Tibial nerve (tissue), 4 donors: ENCODE data around the gene COBLL1. TPM values are rescaled to one million over a fixed set of nuclear protein-coding genes. Genes with fewer than 3 reads are reported as not detected.

Experiments used
- DNase-seq, 2 donors: peaks; one replicate each; pipeline ENCODE4 v3.0.0-alpha.2; 2019; ENCODE audit warnings: low spot score in 2 of 2
- H3K27ac ChIP-seq, 4 donors: fragments of 200-600 bp; sonication (generic) in 3 of 4; one replicate each; pipeline ENCODE4 v1.5.1; 2017 to 2019; ENCODE audit warnings: mild to moderate bottlenecking in 1 of 4
- H3K27me3 ChIP-seq, 2 donors: fragments of 200-600 bp; sonication (generic) in 1 of 2; one replicate each; pipeline versions ENCODE4 v1.5.1 to v1.6.0; 2017 to 2019
- H3K36me3 ChIP-seq, 3 donors: fragments of 200-600 bp; sonication (generic); one replicate each; pipeline ENCODE4 v1.5.1; 2018 to 2019
- H3K4me1 ChIP-seq, 4 donors: fragments of 200-600 bp; sonication (generic) in 3 of 4; one replicate each; pipeline ENCODE4 v1.5.1; 2017 to 2019
- H3K4me3 ChIP-seq, 4 donors: fragments of 200-600 bp; sonication (generic) in 3 of 4; one replicate each; pipeline ENCODE4 v1.5.1; 2017 to 2019; ENCODE audit warnings: mild to moderate bottlenecking in 1 of 4, moderate library complexity in 1 of 4
- H3K9me3 ChIP-seq, 4 donors: fragments of 200-600 bp; sonication (generic) in 3 of 4; one replicate each; pipeline ENCODE4 v1.5.1; 2017 to 2019
- EP300 ChIP-seq, 2 donors: sonication (generic); formaldehyde crosslinking; IDR thresholded peaks; one replicate each; pipeline ENCODE4 v1.6.1; 2017; ENCODE audit warnings: antibody characterized with exemption in 2 of 2, mild to moderate bottlenecking in 1 of 2
- POLR2A ChIP-seq, 2 donors: fragments of 450-650 bp; IDR thresholded peaks; one replicate each; pipeline ENCODE4 v1.6.1; 2017; ENCODE audit warnings: antibody characterized with exemption in 2 of 2, mild to moderate bottlenecking in 2 of 2, moderate library complexity in 2 of 2
- WGBS, 2 donors: methylation state at CpG; one replicate each; pipeline ENCODE4 v1.1.5; 2018; 5-methylcytosine and 5-hydroxymethylcytosine counted together
- total RNA-seq, 4 donors: library from RNA; depleted of rRNA; stranded (reverse); fragments of >200 nt; gene quantifications; one replicate each; pipeline ENCODE4 v1.1.0, GENCODE V29; 2016
- TF ChIP-seq, protein P1 (sequence below), 5 experiments: fragments of 200-600 bp in 3 of 5; fragments of 450-650 bp in 2 of 5; sonication (generic) in 3 of 5; IDR thresholded peaks; one replicate each; pipeline ENCODE4 v1.5.1; 2016 to 2019; ENCODE audit warnings: antibody characterized with exemption in 5 of 5, mild to moderate bottlenecking in 3 of 5, moderate library complexity in 2 of 5

COBLL1 gene
- total RNA-seq, 4 donors from 2014 or later = 117 to 190 (median 146) TPM

DNA sequence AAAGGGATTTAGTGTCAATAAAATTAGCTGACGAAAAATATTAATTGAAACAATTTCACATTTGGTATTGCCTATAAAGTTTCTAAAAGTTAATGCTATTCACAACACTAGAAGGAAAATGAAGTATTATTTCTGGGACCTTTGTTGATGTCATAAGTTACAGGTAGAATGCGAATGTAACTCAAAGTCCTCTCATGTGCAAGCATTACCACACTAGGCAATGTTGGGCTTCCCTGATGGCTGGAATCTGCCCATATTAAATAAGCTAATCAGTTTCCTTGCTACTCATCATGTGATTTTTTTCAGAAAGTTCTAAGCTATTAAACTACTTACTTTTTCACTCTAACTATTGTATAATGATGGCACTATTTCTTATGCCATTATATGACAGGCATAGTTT lies 44.6 kb downstream of the COBLL1 start:
- Histone ChIP-seq H3K27ac (peak overlapping the region in 2 of 4 donors; percentile 65 to 76), H3K4me1 (peaks cover 0 to 75% (median 10%) of the 10 kb centered on the region in 4 donors), H3K27me3 (no peaks in the 10 kb centered on the region), H3K9me3 (no peaks in the 10 kb centered on the region), H3K36me3 (no peaks in the 10 kb centered on the region), H3K4me3 (no peak overlapping the region)
- WGBS, 2 donors = 94 to 97% methylated on average over 2 of the region's 2 CpGs
- TF ChIP-seq, protein P1, sequence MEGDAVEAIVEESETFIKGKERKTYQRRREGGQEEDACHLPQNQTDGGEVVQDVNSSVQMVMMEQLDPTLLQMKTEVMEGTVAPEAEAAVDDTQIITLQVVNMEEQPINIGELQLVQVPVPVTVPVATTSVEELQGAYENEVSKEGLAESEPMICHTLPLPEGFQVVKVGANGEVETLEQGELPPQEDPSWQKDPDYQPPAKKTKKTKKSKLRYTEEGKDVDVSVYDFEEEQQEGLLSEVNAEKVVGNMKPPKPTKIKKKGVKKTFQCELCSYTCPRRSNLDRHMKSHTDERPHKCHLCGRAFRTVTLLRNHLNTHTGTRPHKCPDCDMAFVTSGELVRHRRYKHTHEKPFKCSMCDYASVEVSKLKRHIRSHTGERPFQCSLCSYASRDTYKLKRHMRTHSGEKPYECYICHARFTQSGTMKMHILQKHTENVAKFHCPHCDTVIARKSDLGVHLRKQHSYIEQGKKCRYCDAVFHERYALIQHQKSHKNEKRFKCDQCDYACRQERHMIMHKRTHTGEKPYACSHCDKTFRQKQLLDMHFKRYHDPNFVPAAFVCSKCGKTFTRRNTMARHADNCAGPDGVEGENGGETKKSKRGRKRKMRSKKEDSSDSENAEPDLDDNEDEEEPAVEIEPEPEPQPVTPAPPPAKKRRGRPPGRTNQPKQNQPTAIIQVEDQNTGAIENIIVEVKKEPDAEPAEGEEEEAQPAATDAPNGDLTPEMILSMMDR (IDR thresholded peaks at IDR 0.05) = no peak
- TF ChIP-seq EP300 (IDR thresholded peaks at IDR 0.05) = no peak
- no peak for TF ChIP-seq POLR2A (IDR thresholded peaks at IDR 0.05)
- DNase-seq = no peak

DNA sequence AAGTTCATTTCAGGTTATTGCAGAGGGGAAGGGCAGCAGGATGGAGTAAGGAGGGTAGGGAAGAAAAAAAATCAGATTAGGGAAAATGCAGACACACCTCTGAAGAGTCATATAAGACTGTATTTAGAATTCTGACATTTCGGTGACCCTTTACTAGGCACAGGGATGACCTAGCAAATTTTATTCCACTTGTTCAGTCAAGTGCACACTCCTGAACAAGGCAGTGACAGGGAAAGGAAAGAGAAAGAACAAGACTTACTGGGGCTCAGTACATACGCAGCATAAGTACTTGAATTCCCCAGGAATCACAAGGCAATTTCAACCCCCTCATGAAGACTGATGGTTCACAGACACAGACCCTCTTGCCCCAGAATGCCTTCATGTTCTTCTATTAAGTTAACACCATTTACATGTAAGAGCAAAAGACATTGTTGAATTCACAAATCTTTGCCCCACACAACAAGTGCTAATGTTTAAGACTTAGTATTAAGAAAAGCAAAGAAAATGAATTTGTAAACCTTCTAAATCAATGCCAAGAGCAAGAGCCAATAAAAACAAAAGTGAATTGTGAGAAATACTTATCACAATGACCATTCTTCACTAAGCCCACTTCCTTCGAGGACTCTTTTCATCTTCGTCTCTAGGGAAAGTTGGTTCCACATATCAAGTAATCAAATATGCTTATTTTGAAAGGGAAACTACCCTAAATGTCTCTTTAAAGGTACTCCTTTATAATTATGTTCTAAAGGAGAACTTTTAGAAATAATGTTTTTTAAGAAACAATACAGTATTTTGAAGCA lies 47.0 kb downstream of the COBLL1 start:
- no peaks in the 10 kb centered on the region for H3K27me3 ChIP-seq
- H3K36me3 ChIP-seq = no peaks in the 10 kb centered on the region
- peak overlapping the region; percentile 37 to 85 (median 62) for H3K27ac ChIP-seq
- H3K4me3 ChIP-seq = no peak overlapping the region
- no peaks in the 10 kb centered on the region for H3K9me3 ChIP-seq
- TF ChIP-seq, protein P1 (IDR thresholded peaks at IDR 0.05) = no peak
- TF ChIP-seq POLR2A (IDR thresholded peaks at IDR 0.05) (no peak), EP300 (IDR thresholded peaks at IDR 0.05) (no peak)
- peaks cover 0 to 74% (median 7%) of the 10 kb centered on the region in 4 donors for H3K4me1 ChIP-seq
- DNase-seq = no peak
- WGBS, 2 donors = 41 to 42% methylated on average over 4 of the region's 4 CpGs

DNA sequence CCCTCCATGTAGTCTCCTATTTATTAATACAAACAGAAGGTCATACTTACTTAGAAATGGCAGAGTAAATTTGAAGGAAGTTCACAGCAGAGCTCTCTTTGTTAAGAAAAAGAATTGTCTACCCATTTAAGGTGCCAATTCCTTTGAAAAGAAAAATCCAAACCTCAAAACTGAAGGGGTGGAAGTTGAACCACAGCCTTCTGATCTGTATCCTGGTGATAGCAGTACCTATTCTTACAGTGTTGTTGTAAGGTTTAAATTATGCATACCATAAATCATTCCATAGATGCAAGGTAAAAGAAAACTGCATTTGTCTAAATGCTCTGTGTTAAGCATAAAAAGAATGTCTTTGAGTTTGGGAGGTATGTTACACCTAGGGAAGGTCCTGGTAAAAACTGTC lies 47.6 kb downstream of the COBLL1 start:
- Histone ChIP-seq H3K4me3 (no peak overlapping the region), H3K4me1 (peaks cover 0 to 72% (median 4%) of the 10 kb centered on the region in 4 donors), H3K9me3 (no peaks in the 10 kb centered on the region), H3K36me3 (no peaks in the 10 kb centered on the region), H3K27ac (peak overlapping the region; percentile 37 to 85 (median 62)), H3K27me3 (no peaks in the 10 kb centered on the region)
- TF ChIP-seq EP300 (IDR thresholded peaks at IDR 0.05) (no peak), POLR2A (IDR thresholded peaks at IDR 0.05) (no peak)
- TF ChIP-seq, protein P1 (IDR thresholded peaks at IDR 0.05) = no peak
- DNase-seq = no peak

DNA sequence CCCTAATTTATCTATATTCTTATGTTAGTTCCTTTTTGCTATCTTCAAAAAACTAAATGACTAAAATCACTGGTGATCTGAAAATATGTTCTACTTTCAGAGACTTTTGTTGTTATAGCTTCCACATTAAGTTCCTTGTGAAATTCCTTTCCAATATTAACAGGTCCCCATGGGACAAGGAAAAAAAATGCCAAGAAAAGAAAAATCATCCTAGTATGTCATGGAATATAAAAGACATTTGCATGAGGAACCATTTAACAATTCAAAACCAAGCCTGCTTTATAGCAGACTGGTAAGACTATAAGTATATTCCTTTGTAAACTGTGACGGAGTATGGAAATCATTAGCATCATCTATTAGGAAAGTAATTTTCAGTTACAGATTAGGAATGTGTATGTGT lies 48.1 kb downstream of the COBLL1 start:
- peaks cover 0 to 67% (median 3%) of the 10 kb centered on the region in 4 donors for H3K4me1 ChIP-seq
- no peaks in the 10 kb centered on the region for H3K36me3 ChIP-seq
- H3K27me3 ChIP-seq = no peaks in the 10 kb centered on the region
- no peaks in the 10 kb centered on the region for H3K9me3 ChIP-seq
- DNase-seq = no peak
- TF ChIP-seq, protein P1 (IDR thresholded peaks at IDR 0.05) = no peak
- TF ChIP-seq EP300 (IDR thresholded peaks at IDR 0.05) (no peak), POLR2A (IDR thresholded peaks at IDR 0.05) (no peak)
- H3K4me3 ChIP-seq = no peak overlapping the region
- peak overlapping the region in 2 of 4 donors; percentile 74 to 85 for H3K27ac ChIP-seq
- WGBS, 2 donors = 56 to 64% methylated on average over 1 of the region's 1 CpG
